HepG2 (cell line): ENCODE data around the gene ITIH1. TPM values are rescaled to one million over a fixed set of nuclear protein-coding genes. Genes with fewer than 3 reads are reported as not detected.

Source experiments
- ATAC-seq: fragments of 200-7000 bp; cut with Tn5 transposase; 3 replicates; pipeline ENCODE4 v1.9.1; 2020; ENCODE audit warnings: mild to moderate bottlenecking, moderate library complexity
- BruUV-seq: library from RNA; stranded (reverse); fragments of 400-500 nt; replicated peaks from 2 replicates; lab custom pipeline; 2021; lab: Mats Ljungman, UMichigan
- CTCF ChIA-PET: fragments of 300-600 bp; formaldehyde crosslinking; extraction: SDS; loops from one replicate; lab custom pipeline; 2021; ENCODE audit warnings: low total read pairs, inconsistent platforms, low intra/inter-chr PET ratio; lab: Yijun Ruan, JAX
- POLR2A ChIA-PET: fragments of 350-600 bp; sonication (Branson Sonifier 250); formaldehyde crosslinking; loops from one replicate; lab custom pipeline; 2020; ENCODE audit warnings: antibody characterized with exemption, inconsistent platforms; lab: Yijun Ruan, JAX
- DNase-seq: peaks from one replicate; pipeline ENCODE4 v3.0.0-alpha.2; 2015; ENCODE audit warnings: low spot score
- FAIRE-seq: peaks from 3 replicates; lab custom pipeline; 2011; peaks lifted over from hg19 to GRCh38; lab: Jason Lieb, UNC
- H2AFZ ChIP-seq: one replicate; pipeline ENCODE4 v1.6.1; 2011; ENCODE audit warnings: low read length, inconsistent platforms
- H3K27ac ChIP-seq: fragments of 300-600 bp; 3 replicates; pipeline ENCODE4 v1.8.0; 2011; ENCODE audit warnings: mixed run types, mild to moderate bottlenecking, mixed read lengths, low read length, inconsistent platforms; ENCODE audit not compliant: insufficient read depth; ENCODE audit errors: extremely low read length
- H3K27me3 ChIP-seq, 2 experiments: fragments of 200-600 bp in 1 of 2; 2 replicates in 1 of 2; 3 replicates in 1 of 2; pipeline versions ENCODE4 v1.6.0 to v1.8.0; 2011; ENCODE audit warnings: low read length in 2 of 2, mild to moderate bottlenecking in 2 of 2, moderate library complexity in 2 of 2, inconsistent platforms in 1 of 2; ENCODE audit not compliant: insufficient read depth in 2 of 2, control insufficient read depth in 1 of 2
- H3K36me3 ChIP-seq, 2 experiments: fragments of 200-600 bp in 1 of 2; replicated peaks in 1 of 2; 2 replicates in 1 of 2; 3 replicates in 1 of 2; pipeline versions ENCODE4 v1.5.1 to v1.8.0; 2011; ENCODE audit warnings: low read length in 2 of 2, inconsistent platforms in 1 of 2; ENCODE audit not compliant: insufficient read depth in 2 of 2, control insufficient read depth in 1 of 2
- H3K4me1 ChIP-seq: 2 replicates; pipeline ENCODE4 v1.5.1; 2012; ENCODE audit warnings: low read length, inconsistent platforms; ENCODE audit not compliant: insufficient read depth
- H3K4me2 ChIP-seq: 2 replicates; pipeline ENCODE4 v1.6.0; 2011; ENCODE audit warnings: low read depth, low read length, inconsistent platforms
- H3K4me3 ChIP-seq, 3 experiments: fragments of 200-600 bp in 1 of 3; sonication (generic), shearing (Covaris generic) in 1 of 3; replicated peaks in 1 of 3; 2 replicates each; pipeline ENCODE4 v1.5.1; 2011 to 2016; ENCODE audit warnings: low read length in 3 of 3, inconsistent platforms in 2 of 3, low read depth in 2 of 3, mild to moderate bottlenecking in 2 of 3, control low read depth in 1 of 3, mixed read lengths in 1 of 3; ENCODE audit not compliant: insufficient read depth in 1 of 3
- H3K79me2 ChIP-seq: one replicate; pipeline ENCODE4 v1.6.1; 2011; ENCODE audit warnings: low read length, inconsistent platforms; ENCODE audit not compliant: insufficient read depth
- H3K9ac ChIP-seq: 2 replicates; pipeline ENCODE4 v1.6.0; 2011; ENCODE audit warnings: mild to moderate bottlenecking, low read depth, low read length, inconsistent platforms; ENCODE audit not compliant: insufficient read depth
- H3K9me3 ChIP-seq: 2 replicates; pipeline ENCODE4 v1.5.1; 2012; ENCODE audit warnings: mild to moderate bottlenecking, low read length
- H4K20me1 ChIP-seq: 2 replicates; pipeline ENCODE4 v1.6.0; 2011; ENCODE audit warnings: inconsistent platforms, mild to moderate bottlenecking, low read length, moderate library complexity; ENCODE audit not compliant: insufficient read depth
- BRD4 ChIP-seq: sonication (generic); formaldehyde crosslinking; IDR thresholded peaks from 2 replicates; pipeline ENCODE4 v1.4.0; 2020; ENCODE audit warnings: missing genetic modification reagents
- CSRNP1 ChIP-seq: sonication (generic); formaldehyde crosslinking; IDR thresholded peaks from 2 replicates; pipeline ENCODE4 v1.8.1; 2023; ENCODE audit warnings: mild to moderate bottlenecking, missing genetic modification reagents
- HNF4A ChIP-seq: sonication (generic); formaldehyde crosslinking; IDR thresholded peaks from 2 replicates; pipeline ENCODE4 v1.4.0; 2020; ENCODE audit warnings: missing genetic modification reagents
- MAF1 ChIP-seq: sonication (generic); formaldehyde crosslinking; IDR thresholded peaks from 2 replicates; pipeline ENCODE4 v1.5.0; 2020; ENCODE audit warnings: missing genetic modification reagents, borderline replicate concordance
- MTF2 ChIP-seq: sonication (generic); formaldehyde crosslinking; IDR thresholded peaks from 2 replicates; pipeline ENCODE4 v1.5.0; 2020; ENCODE audit warnings: missing genetic modification reagents, borderline replicate concordance
- SP4 ChIP-seq: sonication (generic); formaldehyde crosslinking; IDR thresholded peaks from 2 replicates; pipeline ENCODE4 v1.8.1; 2023; ENCODE audit warnings: mild to moderate bottlenecking, missing genetic modification reagents
- ZBTB38 ChIP-seq: sonication (generic); formaldehyde crosslinking; IDR thresholded peaks from 2 replicates; pipeline ENCODE4 v1.5.1; 2020; ENCODE audit warnings: mild to moderate bottlenecking, missing genetic modification reagents
- ZBTB39 ChIP-seq: sonication (generic); formaldehyde crosslinking; IDR thresholded peaks from 2 replicates; pipeline ENCODE4 v1.5.0; 2020; ENCODE audit warnings: missing genetic modification reagents
- ZNF407 ChIP-seq: sonication (generic); formaldehyde crosslinking; IDR thresholded peaks from one replicate; pipeline ENCODE4 v1.5.1; 2020; ENCODE audit warnings: mild to moderate bottlenecking, missing genetic modification reagents; ENCODE audit errors: not compliant biosample characterization
- ZNF766 ChIP-seq: sonication (generic); formaldehyde crosslinking; IDR thresholded peaks from 2 replicates; pipeline ENCODE4 v1.5.0; 2020; ENCODE audit warnings: missing genetic modification reagents, borderline replicate concordance
- WGBS: methylation state at CpG from one replicate; pipeline ENCODE4 v1.1.6; 2017; ENCODE audit warnings: low lambda C conversion rate; 5-methylcytosine and 5-hydroxymethylcytosine counted together
- in situ Hi-C: cut with HindIII; loops from 2 replicates; pipeline ENCODE4 v1.10.0; 2017; ENCODE audit warnings: low pct_unique_long_range_greater_than_20kb; ENCODE audit not compliant: extremely low pct_ligation_motif_present
- intact Hi-C: fragments of 100-400 bp; cut with micrococcal nuclease; formaldehyde crosslinking; loops from one replicate; pipeline ENCODE4 v1.10.0; 2022; ENCODE audit not compliant: unreplicated experiment
- polyA plus RNA-seq, 8 experiments: library from polyadenylated mRNA; depleted of rRNA in 3 of 8; stranded (reverse) in 7 of 8; unstranded in 1 of 8; fragments of >200 nt; fragmentation: Illumina TruSeq in 4 of 8; extraction: Trizol in 4 of 8; gene quantifications; 2 replicates each; pipeline versions ENCODE4 v1.2.1 to v1.2.3, GENCODE V29; 2011 to 2016; ENCODE audit warnings: low read depth in 4 of 8, missing spikeins in 1 of 8, mixed read lengths in 1 of 8; ENCODE audit not compliant: insufficient read depth in 1 of 8
- total RNA-seq, 5 experiments: library from RNA; depleted of rRNA; stranded (reverse); fragments of >200 nt; fragmentation: Illumina TruSeq; extraction: Trizol; gene quantifications; 2 replicates each; pipeline ENCODE4 v1.2.3, GENCODE V29; 2016; ENCODE audit warnings: low read depth in 1 of 5

ITIH1 gene
- total and polyA plus RNA-seq, 2 of the 13 experiments (the other 11 are each of a cell fraction or from before 2014, with no cell fraction given), result 12.3 to 19.6 TPM

- no peaks in the 10 kb centered on the region for H4K20me1 ChIP-seq
- WGBS, result 48% methylated on average over 11 of the region's 11 CpGs
- in situ Hi-C loops (no loop called here), intact Hi-C loops (loop anchor here (1.0 to 2.0 kb wide), 2 partner anchors 12 to 16 kb away; partner anchors contain the start of gene NEK4)
- no peaks in the 10 kb centered on the region for H3K36me3 ChIP-seq
- H3K4me2 ChIP-seq, result peak overlapping the region; percentile 83
- BruUV-seq, result no TSS peak
- POLR2A ChIA-PET, result interaction anchor here (0.6 to 18.4 kb wide), 7 partner anchors 9 to 145 kb away, joined by 3 to 466 read pairs (median 4); partner anchors contain the start of genes ITIH1, ITIH3 and NEK4
- FAIRE-seq, result no peak
- H3K9ac ChIP-seq, result peak overlapping the region; percentile 47; the same call in 1 of the 2 replicates
- no peaks in the 10 kb centered on the region for H3K27me3 ChIP-seq
- H3K9me3 ChIP-seq, result no peaks in the 10 kb centered on the region
- DNase-seq, result no peak
- peak overlapping the region; percentile 31 to 60 (median 31) for H3K4me3 ChIP-seq
- no peaks in the 10 kb centered on the region for H3K79me2 ChIP-seq
- peak overlapping the region; percentile 20 for H3K27ac ChIP-seq
- no peak overlapping the region for H2AFZ ChIP-seq
- ATAC-seq, result peak; percentile 6
- CTCF ChIA-PET, result no interaction called here
- peaks cover 91% of the 10 kb centered on the region for H3K4me1 ChIP-seq
- 0 out of 2 replicates have a peak, but pooled peaks have one; percentile 39 for TF ChIP-seq BRD4 (CRISPR knock-in tag)
- no peak for TF ChIP-seq ZBTB39 (CRISPR knock-in tag)
- TF ChIP-seq SP4 (CRISPR knock-in tag), result 0 out of 2 replicates have a peak, but pooled peaks have one; percentile 16
- 0 out of 2 replicates have a peak, but pooled peaks have one; percentile 1 for TF ChIP-seq CSRNP1
- TF ChIP-seq MAF1 (CRISPR knock-in tag), result no peak
- TF ChIP-seq ZNF407 (CRISPR knock-in tag), result peak; percentile 15
- 0 out of 2 replicates have a peak, but pooled peaks have one; percentile 22 for TF ChIP-seq ZNF766 (CRISPR knock-in tag)
- TF ChIP-seq MTF2 (CRISPR knock-in tag), result no peak
- 0 out of 2 replicates have a peak, but pooled peaks have one; percentile 25 for TF ChIP-seq HNF4A
- TF ChIP-seq ZBTB38 (CRISPR knock-in tag), result peak; percentile 39; the same call in 1 of the 2 replicates
These were observed 9.8 kb downstream of the ITIH1 start for GRCh38 chr3:52787246-52787645.
